Lung microvascular endothelial cell (primary cell): Measurements from ENCODE around the gene BICD2. TPM values are rescaled to one million over a fixed set of nuclear protein-coding genes. Genes with fewer than 3 reads are reported as not detected.

Experiments
- DNase-seq, 2 donors: peaks; one replicate each; pipeline versions ENCODE4 v3.0.0 to v3.0.0-alpha.2; 2010; ENCODE audit warnings: low read depth in 2 of 2
- total RNA-seq: library from RNA; depleted of rRNA; stranded (reverse); fragments of >200 nt; gene quantifications from 2 replicates; pipeline ENCODE4 v1.2.1, GENCODE V29; 2014

Gene BICD2
- total RNA-seq, 1 donor from 2014 or later: 37.7 TPM

GRCh38 chr9:92727716-92728700, 36.6 kb downstream of the BICD2 start:
- DNase-seq: no peak

GRCh38 chr9:92726971-92727715, 37.5 kb downstream of the BICD2 start:
- peak in 1 of 2 donors; percentile 86 for DNase-seq

GRCh38 chr9:92726348-92726747, 38.3 kb downstream of the BICD2 start:
- no peak for DNase-seq

- no peak for DNase-seq
These were observed 38.9 kb downstream of the BICD2 start for GRCh38 chr9:92725766-92726165.

GRCh38 chr9:92725266-92725545, 39.4 kb downstream of the BICD2 start:
- DNase-seq: no peak

GRCh38 chr9:92724528-92725265, 39.9 kb downstream of the BICD2 start:
- DNase-seq: no peak

- no peak for DNase-seq
These were observed 40.8 kb downstream of the BICD2 start for GRCh38 chr9:92723801-92724323.

GRCh38 chr9:92723299-92723625, 41.4 kb downstream of the BICD2 start:
- no peak for DNase-seq

- DNase-seq: no peak
These were observed 42.0 kb downstream of the BICD2 start for GRCh38 chr9:92722386-92723298.

GRCh38 chr9:92721548-92721947, 43.1 kb downstream of the BICD2 start:
- no peak for DNase-seq

GRCh38 chr9:92720807-92721535, 43.7 kb downstream of the BICD2 start:
- no peak for DNase-seq

- DNase-seq: no peak
These were observed 44.3 kb downstream of the BICD2 start for GRCh38 chr9:92720209-92720765.

GRCh38 chr9:92719028-92719647, 45.5 kb downstream of the BICD2 start:
- DNase-seq: no peak

- no peak for DNase-seq
These were observed 46.3 kb downstream of the BICD2 start for GRCh38 chr9:92718086-92719001.

- DNase-seq: no peak
These were observed 47.2 kb downstream of the BICD2 start for GRCh38 chr9:92717201-92718085.

- peak; percentile 54 to 73 for DNase-seq
These were observed 48.1 kb downstream of the BICD2 start for GRCh38 chr9:92716557-92716956.
